ENCODE measurements around the gene ITPKB. TPM values are rescaled to one million over a fixed set of nuclear protein-coding genes. Genes with fewer than 3 reads are reported as not detected.

The ITPKB gene
- total RNA-seq, 6 experiments from 2014 or later = 1.7 to 3.0 (median 2.2) TPM

- H3K27ac Mint-ChIP-seq = no peak overlapping the region
- peaks cover 16% of the 10 kb centered on the region for H3K27me3 Mint-ChIP-seq (ENCODE audit: insufficient read depth)
- no peaks in the 10 kb centered on the region for H3K9me3 Mint-ChIP-seq
- peaks cover 37% of the 10 kb centered on the region for H3K4me1 Mint-ChIP-seq (ENCODE audit: low read depth)
- H3K4me3 Mint-ChIP-seq = no peak overlapping the region
- TF ChIP-seq CTCF (IDR thresholded peaks at IDR 0.05) = no peak
- H3K36me3 Mint-ChIP-seq (ENCODE audit: low read depth) = no peaks in the 10 kb centered on the region
- no peak for DNase-seq
Measured at GRCh38 chr1:226607268-226607660, 131.8 kb downstream of the ITPKB start.

- DNase-seq = no peak
- Mint-ChIP-seq H3K27me3 (ENCODE audit: insufficient read depth) (peaks cover 11% of the 10 kb centered on the region), H3K27ac (no peak overlapping the region), H3K36me3 (ENCODE audit: low read depth) (no peaks in the 10 kb centered on the region), H3K4me3 (no peak overlapping the region), H3K4me1 (ENCODE audit: low read depth) (peaks cover 43% of the 10 kb centered on the region), H3K9me3 (no peaks in the 10 kb centered on the region)
- TF ChIP-seq CTCF (IDR thresholded peaks at IDR 0.05) = no peak
Measured at GRCh38 chr1:226606311-226607267, 132.5 kb downstream of the ITPKB start.

- Mint-ChIP-seq H3K27me3 (ENCODE audit: insufficient read depth) (peaks cover 11% of the 10 kb centered on the region), H3K9me3 (no peaks in the 10 kb centered on the region), H3K36me3 (ENCODE audit: low read depth) (no peaks in the 10 kb centered on the region), H3K4me3 (no peak overlapping the region), H3K4me1 (ENCODE audit: low read depth) (peaks cover 40% of the 10 kb centered on the region), H3K27ac (no peak overlapping the region)
- DNase-seq = no peak
- no peak for TF ChIP-seq CTCF (IDR thresholded peaks at IDR 0.05)
Measured at GRCh38 chr1:226605318-226605950, 133.6 kb downstream of the ITPKB start.

- Mint-ChIP-seq H3K27ac (peak overlapping the region; percentile 7; the same call in 1 of the 2 replicates), H3K4me1 (ENCODE audit: low read depth) (peaks cover 35% of the 10 kb centered on the region), H3K4me3 (no peak overlapping the region), H3K9me3 (no peaks in the 10 kb centered on the region), H3K27me3 (ENCODE audit: insufficient read depth) (peaks cover 15% of the 10 kb centered on the region), H3K36me3 (ENCODE audit: low read depth) (no peaks in the 10 kb centered on the region)
- TF ChIP-seq CTCF (IDR thresholded peaks at IDR 0.05) = no peak
- DNase-seq = peak; percentile 33
Measured at GRCh38 chr1:226604560-226605317, 134.3 kb downstream of the ITPKB start.

- peaks cover 35% of the 10 kb centered on the region for H3K4me1 Mint-ChIP-seq (ENCODE audit: low read depth)
- TF ChIP-seq CTCF (IDR thresholded peaks at IDR 0.05) = 0 out of 2 replicates have a peak, but pooled peaks have one; percentile 7
- no peaks in the 10 kb centered on the region for H3K9me3 Mint-ChIP-seq
- no peak for DNase-seq
- no peaks in the 10 kb centered on the region for H3K36me3 Mint-ChIP-seq (ENCODE audit: low read depth)
- H3K4me3 Mint-ChIP-seq = peak overlapping the region; percentile 81
- H3K27me3 Mint-ChIP-seq (ENCODE audit: insufficient read depth) = peaks cover 13% of the 10 kb centered on the region
- no peak overlapping the region for H3K27ac Mint-ChIP-seq
Measured at GRCh38 chr1:226603858-226604559, 135.1 kb downstream of the ITPKB start.
